ENCODE results near the gene MEG3. TPM values are rescaled to one million over a fixed set of nuclear protein-coding genes. Genes with fewer than 3 reads are reported as not detected.

The MEG3 gene
- total RNA-seq, 2 donors from 2014 or later: not detected

DNA sequence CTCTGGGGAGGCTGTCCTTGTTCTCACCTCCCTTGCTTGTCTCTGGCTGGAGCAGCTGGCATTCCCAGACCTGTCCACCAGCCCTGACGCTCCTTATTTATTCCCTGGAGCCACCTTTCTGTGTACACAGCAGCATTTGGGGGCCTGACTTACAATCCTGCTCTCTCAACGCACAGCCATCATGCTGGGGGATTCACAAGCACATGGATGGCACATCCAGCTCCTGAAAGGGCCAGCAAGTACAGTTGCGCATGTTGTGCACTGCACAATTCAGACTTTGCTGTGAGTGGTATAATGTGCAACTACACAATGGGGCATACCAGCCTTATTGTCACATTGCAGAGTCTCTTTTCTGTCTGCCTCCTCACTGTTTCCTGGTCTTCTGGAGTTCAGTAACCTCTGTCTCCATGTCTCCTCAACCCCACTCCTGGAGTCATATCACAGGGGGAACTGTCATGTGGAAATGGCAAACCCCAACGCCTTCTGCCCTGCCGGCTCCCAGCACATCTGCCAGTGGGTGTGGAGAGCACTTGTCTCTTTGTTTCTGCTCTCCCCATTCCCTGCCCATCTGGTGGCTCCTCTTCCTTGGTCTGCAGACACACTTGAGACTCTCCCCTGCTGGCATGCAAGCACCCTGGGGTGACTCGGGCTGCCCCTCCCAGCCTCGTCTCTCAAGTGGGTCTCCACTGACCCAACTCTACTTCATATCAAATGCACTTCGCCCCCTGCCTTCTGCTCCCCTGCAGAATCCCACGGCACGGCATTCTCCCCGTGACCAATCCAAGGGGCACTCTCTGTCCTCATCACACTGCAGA, 41.2 kb upstream of the MEG3 start:
- Mint-ChIP-seq H3K36me3 (ENCODE audit: insufficient read depth in 2 of 2) (no peaks in the 10 kb centered on the region), H3K9me3 (no peaks in the 10 kb centered on the region), H3K4me1 (ENCODE audit: low read depth) (no peaks in the 10 kb centered on the region), H3K27ac (no peak overlapping the region), H3K27me3 (ENCODE audit: low read depth) (no peaks in the 10 kb centered on the region), H3K4me3 (no peak overlapping the region)
- ATAC-seq (replicated peaks in 1 of 2) (no peak), DNase-seq (no peak)

GRCh38 chr14:100785338-100785615, 40.6 kb upstream of the MEG3 start:
- H3K27me3 Mint-ChIP-seq (ENCODE audit: low read depth): no peaks in the 10 kb centered on the region
- no peak overlapping the region for H3K4me3 Mint-ChIP-seq
- H3K27ac Mint-ChIP-seq: no peak overlapping the region
- DNase-seq (no peak), ATAC-seq (replicated peaks in 1 of 2) (no peak)
- H3K9me3 Mint-ChIP-seq: no peaks in the 10 kb centered on the region
- no peaks in the 10 kb centered on the region for H3K4me1 Mint-ChIP-seq (ENCODE audit: low read depth)
- H3K36me3 Mint-ChIP-seq (ENCODE audit: insufficient read depth in 2 of 2): no peaks in the 10 kb centered on the region

DNA sequence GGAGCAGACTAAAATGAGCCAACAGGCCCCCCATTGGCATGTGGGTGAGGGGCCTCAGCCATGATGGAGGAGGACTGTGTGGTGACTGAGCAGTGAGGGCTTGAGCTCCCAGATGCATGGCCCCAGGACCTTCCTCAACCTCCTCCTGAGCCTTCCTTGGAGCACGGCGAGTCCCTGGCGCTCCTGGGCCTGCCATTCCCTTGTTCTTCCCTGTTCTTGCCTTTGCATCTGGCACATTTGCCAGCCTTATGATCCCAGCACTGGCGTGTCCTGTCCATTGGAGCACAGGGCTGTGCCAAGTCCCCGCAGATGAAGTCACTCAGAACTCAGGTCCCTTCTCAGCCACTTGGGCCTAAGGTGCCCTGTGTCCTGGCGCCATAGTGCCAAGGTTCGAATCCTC, 40.3 kb upstream of the MEG3 start:
- Mint-ChIP-seq H3K27me3 (ENCODE audit: low read depth) (no peaks in the 10 kb centered on the region), H3K4me3 (no peak overlapping the region), H3K36me3 (ENCODE audit: insufficient read depth in 2 of 2) (no peaks in the 10 kb centered on the region)

DNA sequence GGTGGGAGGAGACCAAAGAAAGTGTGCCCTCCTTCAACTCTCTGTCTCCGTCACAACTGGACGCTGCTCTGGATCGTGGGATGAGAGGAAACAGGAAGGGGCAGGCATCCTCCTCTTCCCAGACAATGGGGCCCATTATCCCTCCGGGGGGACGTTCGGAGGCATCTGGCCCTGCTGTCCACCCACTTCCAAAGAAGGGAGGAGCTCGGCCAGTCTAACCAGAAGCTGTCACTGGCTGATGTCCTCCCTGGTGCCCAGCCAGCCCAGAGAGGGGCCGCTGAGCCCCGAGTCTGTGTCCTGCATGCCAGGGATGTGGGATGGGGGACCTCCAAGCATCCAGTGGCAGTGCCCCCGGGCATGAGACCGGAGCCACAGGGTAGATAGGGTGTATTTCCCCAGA, 39.8 kb upstream of the MEG3 start:
- Mint-ChIP-seq H3K27me3 (ENCODE audit: low read depth) (no peaks in the 10 kb centered on the region), H3K36me3 (ENCODE audit: insufficient read depth in 2 of 2) (no peaks in the 10 kb centered on the region), H3K4me3 (no peak overlapping the region), H3K27ac (no peak overlapping the region), H3K4me1 (ENCODE audit: low read depth) (no peaks in the 10 kb centered on the region), H3K9me3 (no peaks in the 10 kb centered on the region)
- DNase-seq (no peak), ATAC-seq (replicated peaks in 1 of 2) (no peak)

More for the DNA sequence above, 40.3 kb upstream of the MEG3 start:
- ATAC-seq (replicated peaks in 1 of 2) (no peak), DNase-seq (no peak)
- Mint-ChIP-seq H3K4me1 (ENCODE audit: low read depth) (no peaks in the 10 kb centered on the region), H3K27ac (no peak overlapping the region), H3K9me3 (no peaks in the 10 kb centered on the region)

- no peaks in the 10 kb centered on the region for H3K4me1 Mint-ChIP-seq (ENCODE audit: low read depth)
- no peak for ATAC-seq (replicated peaks in 1 of 2)
- no peaks in the 10 kb centered on the region for H3K9me3 Mint-ChIP-seq
- H3K27me3 Mint-ChIP-seq (ENCODE audit: low read depth): no peaks in the 10 kb centered on the region
- no peak overlapping the region for H3K4me3 Mint-ChIP-seq
- H3K27ac Mint-ChIP-seq: no peak overlapping the region
- no peaks in the 10 kb centered on the region for H3K36me3 Mint-ChIP-seq (ENCODE audit: insufficient read depth in 2 of 2)
- no peak for DNase-seq
These were observed 39.2 kb upstream of the MEG3 start for GRCh38 chr14:100786576-100787219.

DNA sequence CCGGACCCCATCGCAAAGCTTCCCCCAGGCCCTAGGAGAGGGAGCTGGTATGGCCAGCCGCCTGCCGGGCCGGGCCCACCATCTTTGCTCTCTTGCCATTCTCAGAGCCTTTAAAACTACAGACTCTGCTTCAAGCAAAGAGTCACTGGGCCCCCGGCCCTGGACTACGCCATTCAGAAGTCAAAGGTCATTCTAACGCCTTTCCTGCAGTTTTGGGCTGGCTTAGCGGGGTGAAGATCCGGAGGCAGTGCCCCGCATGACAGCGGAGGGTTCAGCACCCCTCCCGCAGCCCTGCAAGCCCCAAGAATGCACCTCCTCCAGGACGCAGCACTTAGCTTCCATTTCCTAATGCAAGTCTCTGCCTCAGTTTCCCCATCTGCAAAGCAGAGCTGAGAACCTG, 38.3 kb upstream of the MEG3 start:
- no peaks in the 10 kb centered on the region for H3K36me3 Mint-ChIP-seq (ENCODE audit: insufficient read depth in 2 of 2)
- H3K27me3 Mint-ChIP-seq (ENCODE audit: low read depth): no peaks in the 10 kb centered on the region
- H3K9me3 Mint-ChIP-seq: no peaks in the 10 kb centered on the region
- no peak overlapping the region for H3K4me3 Mint-ChIP-seq
- no peaks in the 10 kb centered on the region for H3K4me1 Mint-ChIP-seq (ENCODE audit: low read depth)
- ATAC-seq (replicated peaks in 1 of 2) (no peak), DNase-seq (no peak)
- no peak overlapping the region for H3K27ac Mint-ChIP-seq

GRCh38 chr14:100788517-100788916, 37.4 kb upstream of the MEG3 start:
- no peaks in the 10 kb centered on the region for H3K27me3 Mint-ChIP-seq (ENCODE audit: low read depth)
- H3K4me3 Mint-ChIP-seq: no peak overlapping the region
- H3K4me1 Mint-ChIP-seq (ENCODE audit: low read depth): no peaks in the 10 kb centered on the region
- H3K36me3 Mint-ChIP-seq (ENCODE audit: insufficient read depth in 2 of 2): no peaks in the 10 kb centered on the region
- H3K27ac Mint-ChIP-seq: no peak overlapping the region
- H3K9me3 Mint-ChIP-seq: no peaks in the 10 kb centered on the region
- DNase-seq (no peak), ATAC-seq (replicated peaks in 1 of 2) (no peak)

GRCh38 chr14:100788942-100789341, 37.0 kb upstream of the MEG3 start:
- no peak for ATAC-seq (replicated peaks in 1 of 2)
- no peak overlapping the region for H3K4me3 Mint-ChIP-seq

DNA sequence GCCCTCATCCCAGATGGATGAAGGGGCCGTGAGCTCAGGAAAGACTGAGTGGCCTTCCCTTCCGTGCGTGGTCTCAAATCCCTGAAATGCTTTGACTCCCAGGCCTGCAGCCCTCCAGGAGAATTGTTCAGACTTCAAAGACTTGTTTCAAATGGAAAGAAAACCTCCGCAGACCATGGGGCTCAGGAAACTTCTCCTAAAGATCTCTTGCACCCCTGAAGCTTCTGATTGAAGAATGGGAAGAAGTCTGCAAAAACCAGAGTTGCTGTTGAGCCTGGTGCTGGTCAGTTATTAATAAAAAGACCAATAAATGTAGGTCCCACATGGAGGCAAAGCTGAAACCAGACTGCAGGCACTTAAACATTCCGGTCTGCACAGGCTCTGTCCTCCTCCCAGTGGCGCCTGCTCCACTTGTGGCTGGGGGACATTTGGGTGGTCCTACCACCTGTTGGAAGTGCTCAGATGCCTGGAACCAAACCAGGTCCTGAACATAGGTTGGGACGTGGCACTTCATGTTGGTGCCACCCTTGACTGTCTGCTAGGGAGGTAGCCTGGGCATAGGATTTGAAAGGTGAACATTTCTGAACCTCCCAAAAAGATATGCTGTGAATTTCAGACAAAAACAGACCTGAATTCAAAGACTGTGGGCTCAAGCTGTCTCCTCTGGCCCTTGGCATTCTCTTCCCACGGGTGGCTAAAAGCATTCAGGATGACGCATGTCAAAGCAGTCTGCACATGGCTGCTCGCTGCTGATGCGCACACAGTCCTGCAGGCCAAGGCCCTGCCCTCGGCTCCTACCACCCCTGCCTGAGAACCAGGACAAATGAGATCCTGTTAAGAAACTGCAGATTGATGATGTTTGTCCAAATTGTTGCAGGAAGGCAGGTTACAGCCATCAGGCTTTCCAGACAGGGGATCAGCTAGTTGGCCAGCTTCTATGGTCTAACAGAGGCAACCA, 36.2 kb upstream of the MEG3 start:
- no peaks in the 10 kb centered on the region for H3K36me3 Mint-ChIP-seq (ENCODE audit: insufficient read depth in 2 of 2)
- DNase-seq (no peak), ATAC-seq (replicated peaks in 1 of 2) (no peak)
- H3K9me3 Mint-ChIP-seq: no peaks in the 10 kb centered on the region
- H3K4me1 Mint-ChIP-seq (ENCODE audit: low read depth): no peaks in the 10 kb centered on the region
- H3K4me3 Mint-ChIP-seq: no peak overlapping the region
- H3K27me3 Mint-ChIP-seq (ENCODE audit: low read depth): peaks cover 7% of the 10 kb centered on the region
- H3K27ac Mint-ChIP-seq: no peak overlapping the region

More at GRCh38 chr14:100788942-100789341, 37.0 kb upstream of the MEG3 start:
- DNase-seq: no peak
- Mint-ChIP-seq H3K4me1 (ENCODE audit: low read depth) (no peaks in the 10 kb centered on the region), H3K27me3 (ENCODE audit: low read depth) (peaks cover under 1% of the 10 kb centered on the region), H3K36me3 (ENCODE audit: insufficient read depth in 2 of 2) (no peaks in the 10 kb centered on the region), H3K27ac (no peak overlapping the region), H3K9me3 (no peaks in the 10 kb centered on the region)

DNA sequence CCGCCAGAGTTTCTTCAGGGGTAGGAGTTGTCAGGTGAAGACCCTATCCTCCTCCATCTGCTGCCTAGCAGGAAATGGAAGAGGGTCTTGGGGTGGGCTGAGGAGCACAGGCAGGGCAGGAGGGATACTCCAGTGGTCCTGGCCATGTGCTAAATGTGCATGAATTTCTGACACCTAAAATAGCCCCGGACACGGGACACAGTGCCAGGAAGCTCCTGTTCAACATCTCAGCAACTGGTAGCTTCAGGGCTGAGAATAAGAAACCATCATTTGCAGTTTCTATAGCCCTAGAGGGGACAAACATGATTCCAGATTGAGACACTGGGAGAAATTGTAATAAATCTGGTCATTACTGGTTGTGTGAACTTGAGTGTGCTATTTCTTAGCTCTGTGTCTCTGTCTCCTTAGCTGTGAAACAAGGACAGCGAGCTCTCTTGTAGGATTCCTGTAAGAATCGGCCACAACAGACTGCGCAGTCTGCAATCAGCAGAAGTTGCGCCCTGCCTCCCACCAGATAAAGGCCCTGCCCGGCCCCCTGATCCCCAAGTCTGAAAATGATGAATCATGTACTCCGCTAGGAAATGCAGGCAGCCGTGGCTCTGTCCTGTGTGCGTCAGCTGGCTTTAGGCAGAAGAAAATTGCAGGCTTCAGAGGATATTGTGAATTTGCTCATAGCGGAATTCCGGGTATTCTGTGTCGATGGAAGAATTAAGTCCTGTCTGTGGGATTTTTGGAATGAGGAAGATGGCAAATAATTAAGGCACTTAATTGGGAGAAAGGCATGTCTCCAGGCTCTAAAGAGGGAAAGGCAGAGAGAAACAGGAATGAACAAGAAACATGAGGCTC, 35.2 kb upstream of the MEG3 start:
- H3K4me1 Mint-ChIP-seq (ENCODE audit: low read depth): no peaks in the 10 kb centered on the region
- H3K27ac Mint-ChIP-seq: no peak overlapping the region
- ATAC-seq (replicated peaks in 1 of 2) (no peak), DNase-seq (no peak)
- peaks cover 7% of the 10 kb centered on the region for H3K27me3 Mint-ChIP-seq (ENCODE audit: low read depth)
- no peaks in the 10 kb centered on the region for H3K36me3 Mint-ChIP-seq (ENCODE audit: insufficient read depth in 2 of 2)
- no peak overlapping the region for H3K4me3 Mint-ChIP-seq
- no peaks in the 10 kb centered on the region for H3K9me3 Mint-ChIP-seq

GRCh38 chr14:100791348-100791735, 34.6 kb upstream of the MEG3 start:
- no peak for DNase-seq
- ATAC-seq (replicated peaks in 1 of 2): no peak
- Mint-ChIP-seq H3K36me3 (ENCODE audit: insufficient read depth in 2 of 2) (no peaks in the 10 kb centered on the region), H3K27ac (no peak overlapping the region), H3K4me3 (no peak overlapping the region), H3K9me3 (no peaks in the 10 kb centered on the region), H3K4me1 (ENCODE audit: low read depth) (no peaks in the 10 kb centered on the region), H3K27me3 (ENCODE audit: low read depth) (peaks cover 7% of the 10 kb centered on the region)

DNA sequence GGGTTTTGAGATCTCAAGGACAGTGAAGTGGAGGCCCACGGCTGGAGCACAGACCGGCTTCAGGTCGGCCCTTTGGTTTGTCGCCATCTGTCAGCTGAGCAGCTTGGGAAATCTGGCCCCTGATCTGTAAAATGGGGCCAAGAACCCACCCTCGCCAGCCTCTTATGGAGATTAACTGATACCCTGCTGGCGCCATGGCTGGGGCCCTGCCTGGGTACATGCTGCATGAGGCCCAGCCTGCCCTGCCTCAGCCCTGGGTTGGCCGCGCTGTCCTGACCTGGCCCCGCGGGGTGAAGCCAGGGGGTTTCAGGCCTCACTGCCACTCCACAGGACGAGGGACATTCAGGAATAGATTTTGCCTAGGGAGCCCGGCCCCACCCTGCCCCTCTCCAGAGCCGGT, 33.9 kb upstream of the MEG3 start:
- Mint-ChIP-seq H3K36me3 (ENCODE audit: insufficient read depth in 2 of 2) (no peaks in the 10 kb centered on the region), H3K27me3 (ENCODE audit: low read depth) (peaks cover 7% of the 10 kb centered on the region), H3K9me3 (no peaks in the 10 kb centered on the region), H3K27ac (no peak overlapping the region), H3K4me1 (ENCODE audit: low read depth) (no peaks in the 10 kb centered on the region), H3K4me3 (no peak overlapping the region)
- ATAC-seq (replicated peaks in 1 of 2) (no peak), DNase-seq (no peak)
